Panc1 (cell line): Measurements from ENCODE around the gene KLF15.

Source experiments
- TCF7L2 ChIP-seq: IDR thresholded peaks from 2 replicates; pipeline ENCODE4 v1.6.1; 2011; ENCODE audit warnings: mild to moderate bottlenecking, low read depth, low read length, inconsistent platforms
- TF ChIP-seq, protein P1 (sequence below): fragments of 450-650 bp; IDR thresholded peaks from 2 replicates; pipeline ENCODE4 v1.5.1; 2017; ENCODE audit warnings: mild to moderate bottlenecking

DNA sequence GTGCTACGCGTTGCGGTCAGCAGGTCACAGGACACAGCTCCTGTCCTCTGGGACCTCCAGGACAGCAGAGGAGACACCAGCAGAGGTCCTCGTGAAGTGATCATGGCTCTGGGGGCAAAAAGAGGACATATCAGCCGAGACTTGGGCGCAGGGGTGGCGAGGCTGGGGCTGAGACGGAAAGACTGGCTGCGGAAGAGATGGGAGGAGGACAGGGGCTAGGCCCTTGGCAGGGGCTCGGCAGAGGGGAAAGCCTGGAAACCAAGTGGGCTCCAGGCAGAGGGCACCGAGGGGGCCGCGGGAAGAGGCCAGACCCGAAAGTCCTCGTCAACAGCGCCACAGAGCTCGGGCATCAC lies 32.6 kb upstream of the KLF15 start:
- TF ChIP-seq, protein P1, sequence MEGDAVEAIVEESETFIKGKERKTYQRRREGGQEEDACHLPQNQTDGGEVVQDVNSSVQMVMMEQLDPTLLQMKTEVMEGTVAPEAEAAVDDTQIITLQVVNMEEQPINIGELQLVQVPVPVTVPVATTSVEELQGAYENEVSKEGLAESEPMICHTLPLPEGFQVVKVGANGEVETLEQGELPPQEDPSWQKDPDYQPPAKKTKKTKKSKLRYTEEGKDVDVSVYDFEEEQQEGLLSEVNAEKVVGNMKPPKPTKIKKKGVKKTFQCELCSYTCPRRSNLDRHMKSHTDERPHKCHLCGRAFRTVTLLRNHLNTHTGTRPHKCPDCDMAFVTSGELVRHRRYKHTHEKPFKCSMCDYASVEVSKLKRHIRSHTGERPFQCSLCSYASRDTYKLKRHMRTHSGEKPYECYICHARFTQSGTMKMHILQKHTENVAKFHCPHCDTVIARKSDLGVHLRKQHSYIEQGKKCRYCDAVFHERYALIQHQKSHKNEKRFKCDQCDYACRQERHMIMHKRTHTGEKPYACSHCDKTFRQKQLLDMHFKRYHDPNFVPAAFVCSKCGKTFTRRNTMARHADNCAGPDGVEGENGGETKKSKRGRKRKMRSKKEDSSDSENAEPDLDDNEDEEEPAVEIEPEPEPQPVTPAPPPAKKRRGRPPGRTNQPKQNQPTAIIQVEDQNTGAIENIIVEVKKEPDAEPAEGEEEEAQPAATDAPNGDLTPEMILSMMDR: no peak
- TF ChIP-seq TCF7L2: no peak
